IMR-90 (cell line): ENCODE measurements around the gene SLX9. TPM values are rescaled to one million over a fixed set of nuclear protein-coding genes. Genes with fewer than 3 reads are reported as not detected.

Source experiments
- ATAC-seq: fragments of 200-7000 bp; cut with Tn5 transposase; 2 replicates; pipeline ENCODE4 v1.9.1; 2020; ENCODE audit warnings: low read depth, mild to moderate bottlenecking, moderate library complexity
- BruUV-seq: library from RNA; stranded (reverse); fragments of 400-500 nt; replicated peaks from 2 replicates; lab custom pipeline; 2021; lab: Mats Ljungman, UMichigan
- CTCF ChIA-PET: fragments of 300-600 bp; formaldehyde crosslinking; extraction: SDS; loops from one replicate; lab custom pipeline; 2021; ENCODE audit warnings: antibody characterized with exemption; lab: Yijun Ruan, JAX
- POLR2A ChIA-PET: fragments of 300-600 bp; sonication (Branson Sonifier 250); formaldehyde crosslinking; loops from one replicate; lab custom pipeline; 2022; ENCODE audit warnings: antibody characterized with exemption; ENCODE audit not compliant: unreplicated experiment; lab: Charles Lee
- DNase-seq: peaks from one replicate; pipeline ENCODE4 v3.0.0; 2013
- H2AFZ ChIP-seq: replicated peaks from 2 replicates; pipeline ENCODE3; 2013; ENCODE audit warnings: low read length, mild to moderate bottlenecking; ENCODE audit not compliant: poor library complexity
- H2AK5ac ChIP-seq: 2 replicates; pipeline ENCODE4 v1.6.1; 2013; ENCODE audit warnings: low read depth, low read length, inconsistent platforms
- H2AK9ac ChIP-seq: replicated peaks from 2 replicates; pipeline ENCODE3; 2013; ENCODE audit warnings: mild to moderate bottlenecking, low read depth, low read length, moderate library complexity; ENCODE audit not compliant: poor library complexity
- H2BK120ac ChIP-seq: 2 replicates; pipeline ENCODE4 v1.6.1; 2013; ENCODE audit warnings: low read depth, low read length, inconsistent platforms
- H2BK15ac ChIP-seq: 3 replicates; pipeline ENCODE4 v1.6.1; 2013; ENCODE audit warnings: low read depth, low read length, inconsistent platforms
- H2BK20ac ChIP-seq: 2 replicates; pipeline ENCODE4 v1.6.1; 2013; ENCODE audit warnings: low read depth, mild to moderate bottlenecking, inconsistent platforms, low read length, moderate library complexity
- H2BK5ac ChIP-seq: 2 replicates; pipeline ENCODE4 v1.6.1; 2013; ENCODE audit warnings: mild to moderate bottlenecking, low read depth, low read length, inconsistent platforms; ENCODE audit not compliant: poor library complexity, severe bottlenecking
- H3K14ac ChIP-seq: replicated peaks from 2 replicates; pipeline ENCODE4 v1.6.1; 2013; ENCODE audit warnings: low read depth, low read length, inconsistent platforms
- H3K18ac ChIP-seq: 2 replicates; pipeline ENCODE4 v1.6.1; 2013; ENCODE audit warnings: low read depth, low read length, control low read depth
- H3K23ac ChIP-seq: 2 replicates; pipeline ENCODE4 v1.6.1; 2013; ENCODE audit warnings: low read depth, low read length, inconsistent platforms
- H3K27ac ChIP-seq: 2 replicates; pipeline ENCODE4 v1.5.1; 2013; ENCODE audit warnings: mild to moderate bottlenecking, control low read depth, low read length; ENCODE audit not compliant: insufficient read depth
- H3K27me3 ChIP-seq: 2 replicates; pipeline ENCODE4 v1.6.1; 2013; ENCODE audit warnings: low read length; ENCODE audit not compliant: control insufficient read depth, insufficient read depth
- H3K36me3 ChIP-seq: 2 replicates; pipeline ENCODE4 v1.6.1; 2013; ENCODE audit warnings: low read length, mixed read lengths; ENCODE audit not compliant: control insufficient read depth, insufficient read depth
- H3K4ac ChIP-seq: 2 replicates; pipeline ENCODE4 v1.6.1; 2013; ENCODE audit warnings: low read depth, low read length, inconsistent platforms
- H3K4me1 ChIP-seq: 2 replicates; pipeline ENCODE4 v1.6.1; 2013; ENCODE audit warnings: low read length, mixed read lengths; ENCODE audit not compliant: control insufficient read depth, insufficient read depth
- H3K4me2 ChIP-seq: 2 replicates; pipeline ENCODE4 v1.6.1; 2013; ENCODE audit warnings: low read depth, mild to moderate bottlenecking, control low read depth, low read length, moderate library complexity
- H3K4me3 ChIP-seq: 2 replicates; pipeline ENCODE4 v1.5.1; 2013; ENCODE audit warnings: low read depth, mild to moderate bottlenecking, control low read depth, low read length, moderate library complexity; ENCODE audit not compliant: insufficient read depth
- H3K56ac ChIP-seq: 2 replicates; pipeline ENCODE4 v1.6.1; 2013; ENCODE audit warnings: low read length, inconsistent platforms; ENCODE audit not compliant: insufficient read depth; ENCODE audit errors: extremely low read depth
- H3K79me1 ChIP-seq, 2 experiments: 2 replicates each; pipeline ENCODE4 v1.6.1; 2013; ENCODE audit warnings: low read length in 2 of 2, inconsistent platforms in 1 of 2, low read depth in 1 of 2
- H3K9ac ChIP-seq: 2 replicates; pipeline ENCODE4 v1.6.1; 2013; ENCODE audit warnings: low read depth, low read length, control low read depth
- H3K9me1 ChIP-seq: 2 replicates; pipeline ENCODE4 v1.6.1; 2013; ENCODE audit warnings: low read length, inconsistent platforms; ENCODE audit not compliant: insufficient read depth
- H3K9me3 ChIP-seq: 2 replicates; pipeline ENCODE4 v1.6.1; 2013; ENCODE audit warnings: low read length; ENCODE audit not compliant: control insufficient read depth, insufficient read depth
- H4K20me1 ChIP-seq: 2 replicates; pipeline ENCODE4 v1.6.1; 2013; ENCODE audit warnings: low read length, inconsistent platforms; ENCODE audit not compliant: insufficient read depth
- H4K5ac ChIP-seq: 2 replicates; pipeline ENCODE4 v1.6.1; 2013; ENCODE audit warnings: mild to moderate bottlenecking, low read depth, low read length, control low read depth
- H4K8ac ChIP-seq, 2 experiments: 2 replicates each; pipeline ENCODE4 v1.6.1; 2013; ENCODE audit warnings: low read depth in 2 of 2, low read length in 2 of 2, control low read depth in 1 of 2, inconsistent platforms in 1 of 2
- H4K91ac ChIP-seq: 2 replicates; pipeline ENCODE4 v1.6.1; 2013; ENCODE audit warnings: low read depth, low read length, inconsistent platforms; ENCODE audit not compliant: insufficient read depth
- BHLHE40 ChIP-seq: fragments of 150-350 bp; IDR thresholded peaks from 2 replicates; pipeline ENCODE4 v1.6.1; 2016; ENCODE audit warnings: mild to moderate bottlenecking, low read depth, low read length
- CEBPB ChIP-seq: IDR thresholded peaks from 2 replicates; pipeline ENCODE4 v1.6.1; 2012; ENCODE audit warnings: low read depth, low read length, improper control_type of control experiment
- CHD1 ChIP-seq: IDR thresholded peaks from 2 replicates; pipeline ENCODE4 v1.6.1; 2012; ENCODE audit warnings: low read depth, low read length, improper control_type of control experiment
- CTCF ChIP-seq: conservative IDR thresholded peaks from 2 replicates; pipeline ENCODE4 v1.5.1; 2012; ENCODE audit warnings: mild to moderate bottlenecking, low read depth, low read length, improper control_type of control experiment
- ELK1 ChIP-seq: fragments of 150-350 bp; IDR thresholded peaks from 2 replicates; pipeline ENCODE4 v1.6.1; 2016; ENCODE audit warnings: low read depth, mild to moderate bottlenecking, low read length, moderate library complexity, borderline replicate concordance
- FOS ChIP-seq: fragments of 150-350 bp; IDR thresholded peaks from 2 replicates; pipeline ENCODE4 v1.6.1; 2016; ENCODE audit warnings: low read depth, low read length
- MAFK ChIP-seq: IDR thresholded peaks from 2 replicates; pipeline ENCODE4 v1.6.1; 2012; ENCODE audit warnings: low read depth, low read length, improper control_type of control experiment
- MAZ ChIP-seq: IDR thresholded peaks from 2 replicates; pipeline ENCODE4 v1.6.1; 2012; ENCODE audit warnings: low read depth, mild to moderate bottlenecking, low read length, improper control_type of control experiment, moderate library complexity, borderline replicate concordance
- MXI1 ChIP-seq: IDR thresholded peaks from 2 replicates; pipeline ENCODE4 v1.6.1; 2012; ENCODE audit warnings: low read depth, mild to moderate bottlenecking, low read length, moderate library complexity, borderline replicate concordance
- NFE2L2 ChIP-seq: fragments of 150-350 bp; IDR thresholded peaks from 2 replicates; pipeline ENCODE4 v1.6.1; 2016; ENCODE audit warnings: low read depth, mild to moderate bottlenecking, low read length
- POLR2A ChIP-seq: IDR thresholded peaks from 2 replicates; pipeline ENCODE4 v1.6.1; 2012; ENCODE audit warnings: mild to moderate bottlenecking, low read depth, low read length
- RAD21 ChIP-seq: IDR thresholded peaks from 2 replicates; pipeline ENCODE4 v1.6.1; 2012; ENCODE audit warnings: low read length, improper control_type of control experiment
- RCOR1 ChIP-seq: IDR thresholded peaks from 2 replicates; pipeline ENCODE4 v1.6.1; 2012; ENCODE audit warnings: mild to moderate bottlenecking, low read length, improper control_type of control experiment; ENCODE audit not compliant: insufficient replicate concordance
- RFX5 ChIP-seq: IDR thresholded peaks from 2 replicates; pipeline ENCODE4 v1.8.0; 2012; ENCODE audit warnings: low read depth, mild to moderate bottlenecking, low read length, moderate library complexity
- SMC3 ChIP-seq: fragments of 150-350 bp; IDR thresholded peaks from 2 replicates; pipeline ENCODE4 v1.6.1; 2016; ENCODE audit warnings: low read depth, mild to moderate bottlenecking, antibody characterized with exemption, low read length, moderate library complexity
- USF2 ChIP-seq: fragments of 150-350 bp; IDR thresholded peaks from 2 replicates; pipeline ENCODE4 v1.6.1; 2017; ENCODE audit warnings: mild to moderate bottlenecking, antibody characterized with exemption, low read length, low read depth
- WGBS, 2 experiments: methylation state at CpG; one replicate each; pipeline versions ENCODE4 v1.1.5 to v1.1.7; 2013; ENCODE audit warnings: missing lambda C conversion rate in 2 of 2; ENCODE audit not compliant: insufficient read length in 1 of 2; ENCODE audit errors: extremely low coverage in 2 of 2; 5-methylcytosine and 5-hydroxymethylcytosine counted together
- dilution Hi-C: fragments of 300-500 bp; cut with HindIII; formaldehyde crosslinking; loops from one replicate; pipeline ENCODE4 v1.14.3; 2018; ENCODE audit warnings: low sequenced_read_pairs; ENCODE audit not compliant: unreplicated experiment
- in situ Hi-C: fragments of 300-500 bp; cut with MboI; formaldehyde crosslinking; loops from 3 replicates; pipeline ENCODE4 v1.14.3; 2019; ENCODE audit warnings: low sequenced_read_pairs, inconsistent platforms, mixed read lengths
- intact Hi-C: fragments of 100-400 bp; cut with micrococcal nuclease; formaldehyde crosslinking; loops from 2 replicates; pipeline ENCODE4 v1.10.0; 2022
- polyA plus RNA-seq, 3 experiments: library from polyadenylated mRNA; depleted of rRNA; stranded (reverse); fragments of >200 nt; gene quantifications; 2 replicates each; pipeline ENCODE4 v1.2.3, GENCODE V29; 2012; ENCODE audit warnings: low replicate concordance in 1 of 3
- total RNA-seq: library from RNA; depleted of rRNA; stranded (reverse); fragments of >200 nt; gene quantifications from 2 replicates; pipeline ENCODE4 v1.2.3, GENCODE V29; 2012

The SLX9 gene
- total and polyA plus RNA-seq, 2 of the 4 experiments (the other 2 are of a cell fraction): 10.4 to 21.7 TPM

- no peak overlapping the region for H3K56ac ChIP-seq
- no peak overlapping the region for H4K8ac ChIP-seq
- DNase-seq: no peak
- no peaks in the 10 kb centered on the region for H3K36me3 ChIP-seq
- H2AFZ ChIP-seq: peak overlapping the region; percentile 11
- no peak overlapping the region for H3K23ac ChIP-seq
- no peak overlapping the region for H3K4ac ChIP-seq
- no peak overlapping the region for H3K4me2 ChIP-seq
- no peak overlapping the region for H2BK120ac ChIP-seq
- H2BK15ac ChIP-seq: no peak overlapping the region
- H3K9me3 ChIP-seq: peaks cover 7% of the 10 kb centered on the region; the same call in 1 of the 2 replicates
- intact Hi-C loops (no loop called here), dilution Hi-C loops (no loop called here), in situ Hi-C loops (no loop called here)
- peaks cover 3% of the 10 kb centered on the region for H3K4me1 ChIP-seq
- H3K4me3 ChIP-seq: no peak overlapping the region
- no peak overlapping the region for H3K9ac ChIP-seq
- no peak overlapping the region for H3K18ac ChIP-seq
- no peak overlapping the region for H4K91ac ChIP-seq
- no peak overlapping the region for H4K5ac ChIP-seq
- no peak for ATAC-seq
- CTCF ChIA-PET: interaction anchor here (1.0 kb wide), 1 partner anchor 12 kb away, joined by 3 read pairs; no protein-coding TSS in a partner anchor
- TF ChIP-seq CEBPB: no peak
- no peak for TF ChIP-seq SMC3
- no peak for TF ChIP-seq POLR2A
- no peak for TF ChIP-seq NFE2L2
- TF ChIP-seq USF2: no peak
- no peak for TF ChIP-seq FOS
- TF ChIP-seq MAFK: no peak
- TF ChIP-seq MAZ: no peak
- TF ChIP-seq RAD21: no peak
- TF ChIP-seq CTCF: no peak
- no peak for TF ChIP-seq RCOR1
- TF ChIP-seq MXI1: no peak
- no peak for TF ChIP-seq ELK1
- no peak for TF ChIP-seq BHLHE40
- no peak for TF ChIP-seq CHD1
- no peak for TF ChIP-seq RFX5
- H2AK9ac ChIP-seq: no peak overlapping the region
- H2BK20ac ChIP-seq: no peak overlapping the region
- H4K20me1 ChIP-seq: no peaks in the 10 kb centered on the region; the same call in 1 of the 2 replicates
- BruUV-seq: no TSS peak
- no peaks in the 10 kb centered on the region for H3K79me1 ChIP-seq
- peaks cover 25% of the 10 kb centered on the region; the same call in 1 of the 2 replicates for H3K27me3 ChIP-seq
- POLR2A ChIA-PET: no interaction called here
- H3K9me1 ChIP-seq: no peaks in the 10 kb centered on the region
- H2AK5ac ChIP-seq: no peak overlapping the region; the same call in 1 of the 2 replicates
- no peak overlapping the region for H2BK5ac ChIP-seq
- WGBS, 2 experiments: 93% methylated on average over 6 of the region's 10 CpGs; no CpG with 5 or more reads in 1 of the 2 experiments
- no peak overlapping the region for H3K14ac ChIP-seq
- H3K27ac ChIP-seq: no peak overlapping the region
Measured at GRCh38 chr21:44998086-44998620, 58.3 kb downstream of the SLX9 start.
